ENCODE data around the gene GSK3A. TPM values are rescaled to one million over a fixed set of nuclear protein-coding genes. Genes with fewer than 3 reads are reported as not detected.

GSK3A gene
- total and polyA plus RNA-seq, 9 of the 15 experiments (the other 6 are each of a cell fraction or from before 2014, with no cell fraction given) = 0.62 to 90.7 (median 33.3) TPM

- no peak for TF ChIP-seq ZNF232 (CRISPR knock-in tag; IDR thresholded peaks at IDR 0.05)
- TF ChIP-seq THRAP3 (IDR thresholded peaks at IDR 0.05; ENCODE audit: borderline replicate concordance) = no peak
- TF ChIP-seq NR2F6 (CRISPR knock-in tag; IDR thresholded peaks at IDR 0.05) = no peak
- TF ChIP-seq MTA2 (IDR thresholded peaks at IDR 0.05; ENCODE audit: low read depth) = peak; percentile 28; the same call in 1 of the 2 replicates
- TF ChIP-seq FUS (optimal IDR thresholded peaks at IDR 0.05; ENCODE audit: low read depth, low read length) = no peak
- TF ChIP-seq ZNF561 (CRISPR knock-in tag; conservative IDR thresholded peaks at IDR 0.05) = no peak
- TF ChIP-seq, protein P1, sequence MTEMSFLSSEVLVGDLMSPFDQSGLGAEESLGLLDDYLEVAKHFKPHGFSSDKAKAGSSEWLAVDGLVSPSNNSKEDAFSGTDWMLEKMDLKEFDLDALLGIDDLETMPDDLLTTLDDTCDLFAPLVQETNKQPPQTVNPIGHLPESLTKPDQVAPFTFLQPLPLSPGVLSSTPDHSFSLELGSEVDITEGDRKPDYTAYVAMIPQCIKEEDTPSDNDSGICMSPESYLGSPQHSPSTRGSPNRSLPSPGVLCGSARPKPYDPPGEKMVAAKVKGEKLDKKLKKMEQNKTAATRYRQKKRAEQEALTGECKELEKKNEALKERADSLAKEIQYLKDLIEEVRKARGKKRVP (CRISPR knock-in tag; IDR thresholded peaks at IDR 0.05) = no peak
- TF ChIP-seq L3MBTL2 (IDR thresholded peaks at IDR 0.05) = no peak
- no peak for TF ChIP-seq HMGN3 (IDR thresholded peaks at IDR 0.05; ENCODE audit: borderline replicate concordance, extremely low read depth, insufficient read length, low read depth, low read length)
- peak in 1 of 3 experiments; percentile 53 for TF ChIP-seq YY1 (IDR thresholded peaks at IDR 0.05; ENCODE audit: borderline replicate concordance in 1 of 3, control insufficient read depth in 1 of 3, extremely low read depth in 1 of 3, insufficient read depth in 3 of 3, insufficient read length in 1 of 3, insufficient replicate concordance in 2 of 3, low read depth in 1 of 3, low read length in 2 of 3)
- no peak for TF ChIP-seq ZBTB43 (CRISPR knock-in tag; IDR thresholded peaks at IDR 0.05)
- peak; percentile 27; the same call in 1 of the 2 replicates for TF ChIP-seq AFF4 (CRISPR knock-in tag; IDR thresholded peaks at IDR 0.05)
- TF ChIP-seq ARHGAP35 (IDR thresholded peaks at IDR 0.05; ENCODE audit: partially characterized antibody) = peak; percentile 62
- peak; percentile 85 for TF ChIP-seq ELF4 (CRISPR knock-in tag; IDR thresholded peaks at IDR 0.05)
- no peak for TF ChIP-seq MED1 (CRISPR knock-in tag; IDR thresholded peaks at IDR 0.05; ENCODE audit: borderline replicate concordance)
- TF ChIP-seq, protein P2, sequence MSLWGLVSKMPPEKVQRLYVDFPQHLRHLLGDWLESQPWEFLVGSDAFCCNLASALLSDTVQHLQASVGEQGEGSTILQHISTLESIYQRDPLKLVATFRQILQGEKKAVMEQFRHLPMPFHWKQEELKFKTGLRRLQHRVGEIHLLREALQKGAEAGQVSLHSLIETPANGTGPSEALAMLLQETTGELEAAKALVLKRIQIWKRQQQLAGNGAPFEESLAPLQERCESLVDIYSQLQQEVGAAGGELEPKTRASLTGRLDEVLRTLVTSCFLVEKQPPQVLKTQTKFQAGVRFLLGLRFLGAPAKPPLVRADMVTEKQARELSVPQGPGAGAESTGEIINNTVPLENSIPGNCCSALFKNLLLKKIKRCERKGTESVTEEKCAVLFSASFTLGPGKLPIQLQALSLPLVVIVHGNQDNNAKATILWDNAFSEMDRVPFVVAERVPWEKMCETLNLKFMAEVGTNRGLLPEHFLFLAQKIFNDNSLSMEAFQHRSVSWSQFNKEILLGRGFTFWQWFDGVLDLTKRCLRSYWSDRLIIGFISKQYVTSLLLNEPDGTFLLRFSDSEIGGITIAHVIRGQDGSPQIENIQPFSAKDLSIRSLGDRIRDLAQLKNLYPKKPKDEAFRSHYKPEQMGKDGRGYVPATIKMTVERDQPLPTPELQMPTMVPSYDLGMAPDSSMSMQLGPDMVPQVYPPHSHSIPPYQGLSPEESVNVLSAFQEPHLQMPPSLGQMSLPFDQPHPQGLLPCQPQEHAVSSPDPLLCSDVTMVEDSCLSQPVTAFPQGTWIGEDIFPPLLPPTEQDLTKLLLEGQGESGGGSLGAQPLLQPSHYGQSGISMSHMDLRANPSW (CRISPR knock-in tag; IDR thresholded peaks at IDR 0.05) = no peak
Observed at GRCh38 chr19:42269478-42270345, 27.3 kb upstream of the GSK3A start (continued).
